Mesothelial cell of epicardium (in vitro differentiated cells): ENCODE data around the gene NDUFS8. TPM values are rescaled to one million over a fixed set of nuclear protein-coding genes. Genes with fewer than 3 reads are reported as not detected.

Experiments used
- DNase-seq, 2 experiments: peaks; one replicate each; pipeline ENCODE4 v3.0.0; 2021; ENCODE audit warnings: low spot score in 2 of 2; ENCODE audit not compliant: unreplicated experiment in 2 of 2
- H3K27ac Mint-ChIP-seq: 2 replicates; pipeline ENCODE4 v1.8.0; 2021; ENCODE audit warnings: mixed read lengths
- H3K27me3 Mint-ChIP-seq: 2 replicates; pipeline ENCODE4 v1.8.0; 2021; ENCODE audit warnings: low read depth, mixed read lengths
- H3K36me3 Mint-ChIP-seq: 2 replicates; pipeline ENCODE4 v1.8.0; 2021; ENCODE audit warnings: mixed read lengths
- H3K4me1 Mint-ChIP-seq: 2 replicates; pipeline ENCODE4 v1.8.0; 2021; ENCODE audit warnings: mixed read lengths
- H3K4me3 Mint-ChIP-seq: 2 replicates; pipeline ENCODE4 v1.8.0; 2021; ENCODE audit warnings: mild to moderate bottlenecking, moderate library complexity, mixed read lengths
- H3K9me3 Mint-ChIP-seq: 2 replicates; pipeline ENCODE4 v1.8.0; 2021; ENCODE audit warnings: mixed read lengths
- total RNA-seq: library from RNA; stranded (reverse); gene quantifications from 3 replicates; pipeline ENCODE4 v1.2.1, GENCODE V29; 2021
- TF ChIP-seq, protein P1 (sequence below): fragments of 200-600 bp; sonication (generic); IDR thresholded peaks from one replicate; pipeline ENCODE4 v1.5.0; 2021; ENCODE audit warnings: antibody characterized with exemption; ENCODE audit not compliant: unreplicated experiment

The NDUFS8 gene
- total RNA-seq, 1 donor from 2014 or later, result 132 TPM

DNA sequence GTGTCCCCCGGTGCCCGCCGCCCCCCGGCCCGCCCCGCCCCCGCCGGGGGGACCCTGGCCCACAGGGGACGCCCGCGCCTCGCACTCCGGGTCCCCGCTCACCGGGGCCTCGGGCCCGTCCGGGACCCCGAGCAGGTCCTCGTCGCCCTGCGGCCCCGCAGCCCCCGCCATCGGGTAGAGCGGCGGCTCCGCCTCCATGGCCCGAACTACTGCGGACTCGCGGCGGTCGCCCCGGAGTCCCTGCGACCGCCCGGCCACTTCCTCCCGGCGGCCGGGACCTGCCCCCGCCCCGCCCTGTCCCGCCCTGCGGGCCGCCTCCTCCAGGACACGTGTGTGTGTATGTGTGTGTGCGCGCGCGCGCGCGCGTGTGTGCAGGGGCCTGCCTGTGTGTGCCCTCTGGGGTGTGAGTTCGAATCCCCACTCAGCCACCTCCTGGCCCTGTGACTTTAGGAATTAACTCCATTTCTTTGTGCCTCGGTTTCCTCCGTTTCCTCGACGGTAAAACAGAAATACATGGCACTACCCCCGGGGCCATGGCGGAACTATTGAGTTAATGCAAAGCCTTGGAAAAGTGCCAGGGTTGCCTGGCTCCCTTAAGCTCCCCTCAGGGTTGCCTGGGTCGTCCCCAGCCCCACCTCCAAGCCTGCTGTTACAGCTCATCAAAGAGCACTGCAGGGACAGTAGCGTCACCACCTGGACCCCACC lies 26.5 kb upstream of the NDUFS8 start, which contains the start of gene UNC93B1:
Gene UNC93B1, minus strand, starts transcription at position 252 of the 705 bp plus-strand sequence. Its CDS starts 54 bp downstream, at position 198.
- H3K27ac Mint-ChIP-seq, result peak within 1 kb of the TSS; percentile 53
- H3K9me3 Mint-ChIP-seq, result no peaks in the 10 kb centered on the region
- TF ChIP-seq, protein P1, sequence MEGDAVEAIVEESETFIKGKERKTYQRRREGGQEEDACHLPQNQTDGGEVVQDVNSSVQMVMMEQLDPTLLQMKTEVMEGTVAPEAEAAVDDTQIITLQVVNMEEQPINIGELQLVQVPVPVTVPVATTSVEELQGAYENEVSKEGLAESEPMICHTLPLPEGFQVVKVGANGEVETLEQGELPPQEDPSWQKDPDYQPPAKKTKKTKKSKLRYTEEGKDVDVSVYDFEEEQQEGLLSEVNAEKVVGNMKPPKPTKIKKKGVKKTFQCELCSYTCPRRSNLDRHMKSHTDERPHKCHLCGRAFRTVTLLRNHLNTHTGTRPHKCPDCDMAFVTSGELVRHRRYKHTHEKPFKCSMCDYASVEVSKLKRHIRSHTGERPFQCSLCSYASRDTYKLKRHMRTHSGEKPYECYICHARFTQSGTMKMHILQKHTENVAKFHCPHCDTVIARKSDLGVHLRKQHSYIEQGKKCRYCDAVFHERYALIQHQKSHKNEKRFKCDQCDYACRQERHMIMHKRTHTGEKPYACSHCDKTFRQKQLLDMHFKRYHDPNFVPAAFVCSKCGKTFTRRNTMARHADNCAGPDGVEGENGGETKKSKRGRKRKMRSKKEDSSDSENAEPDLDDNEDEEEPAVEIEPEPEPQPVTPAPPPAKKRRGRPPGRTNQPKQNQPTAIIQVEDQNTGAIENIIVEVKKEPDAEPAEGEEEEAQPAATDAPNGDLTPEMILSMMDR, result no peak
- peaks cover 9% of the 10 kb centered on the region for H3K27me3 Mint-ChIP-seq
- H3K4me1 Mint-ChIP-seq, result peaks cover 16% of the 10 kb centered on the region
- peak within 1 kb of the TSS; percentile 71 for H3K4me3 Mint-ChIP-seq
- no peaks in the 10 kb centered on the region for H3K36me3 Mint-ChIP-seq
- no peak for DNase-seq

DNA sequence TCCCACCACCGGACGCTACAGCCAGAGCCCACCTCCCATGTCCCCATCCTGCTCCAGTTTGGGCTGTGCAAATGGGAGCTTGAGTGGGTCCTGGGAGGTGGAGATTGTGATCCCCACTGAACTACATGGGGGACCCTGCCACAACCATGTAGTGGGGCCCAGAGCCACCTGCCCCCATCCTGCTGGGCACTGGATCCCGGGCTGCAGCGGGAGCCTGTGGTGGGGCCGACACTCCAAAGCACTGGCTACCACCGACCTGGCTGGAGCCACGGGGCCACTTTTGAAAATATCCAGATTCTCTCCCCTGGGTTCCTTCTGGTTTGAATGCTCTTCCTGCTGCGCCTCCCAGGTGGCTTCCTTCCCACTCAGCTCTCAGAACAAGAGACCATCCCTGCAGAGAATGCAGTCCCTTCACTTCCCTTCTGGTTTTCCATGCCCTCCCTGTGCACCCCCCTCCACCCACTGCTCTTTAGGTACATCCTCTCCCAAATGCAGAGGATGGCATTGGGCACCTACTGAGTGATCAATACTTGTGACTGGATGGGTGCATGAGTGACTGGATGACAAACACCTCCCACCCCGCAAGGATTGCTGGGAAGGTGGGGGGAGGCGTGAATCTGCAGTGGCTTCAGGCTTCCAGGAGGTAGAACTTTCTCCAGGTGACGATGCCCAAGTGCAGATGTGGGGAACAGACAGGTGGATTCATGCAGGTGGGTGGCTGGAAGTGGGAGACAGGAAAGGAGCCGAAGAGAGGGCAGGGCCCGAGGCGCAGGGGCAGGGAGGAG lies 25.7 kb upstream of the NDUFS8 start:
- Mint-ChIP-seq H3K9me3 (no peaks in the 10 kb centered on the region), H3K36me3 (no peaks in the 10 kb centered on the region), H3K27me3 (peaks cover 9% of the 10 kb centered on the region), H3K4me3 (peak overlapping the region; percentile 71), H3K4me1 (peaks cover 23% of the 10 kb centered on the region), H3K27ac (no peak overlapping the region)
- DNase-seq, result no peak
- TF ChIP-seq, protein P1, result no peak

DNA sequence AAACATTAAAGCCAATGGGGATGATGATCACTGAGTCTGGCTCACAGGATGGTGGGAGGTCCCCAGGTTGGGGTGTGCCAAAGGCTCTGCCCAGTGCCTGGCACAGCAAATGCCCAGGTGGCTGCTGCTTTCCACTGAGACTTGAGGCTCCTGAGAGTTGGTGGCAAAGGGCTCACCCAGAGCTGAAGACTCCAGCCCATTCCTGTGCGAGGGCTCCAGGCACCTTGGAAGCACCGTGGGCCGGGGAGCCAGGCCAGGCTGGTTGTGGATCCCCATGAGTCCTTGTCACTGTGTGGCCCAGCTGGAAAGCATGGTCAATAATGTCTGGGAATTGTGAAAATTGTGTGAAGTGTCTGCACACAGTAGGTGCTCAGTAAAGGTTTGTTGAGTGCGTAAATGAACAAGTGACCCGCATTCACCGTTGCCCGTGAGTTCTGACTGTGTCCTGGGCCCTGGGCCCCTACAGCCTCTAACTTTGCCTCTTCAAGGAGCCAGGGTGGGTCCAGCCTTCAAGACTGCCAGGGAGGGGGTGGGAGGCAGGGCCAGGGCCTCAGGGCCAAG lies 23.8 kb upstream of the NDUFS8 start:
- Mint-ChIP-seq H3K4me1 (peaks cover 40% of the 10 kb centered on the region), H3K27me3 (peaks cover 9% of the 10 kb centered on the region), H3K27ac (no peak overlapping the region), H3K9me3 (no peaks in the 10 kb centered on the region), H3K36me3 (no peaks in the 10 kb centered on the region), H3K4me3 (no peak overlapping the region)
- no peak for DNase-seq
- TF ChIP-seq, protein P1, result no peak

GRCh38 chr11:68007498-68008380 lies 22.7 kb upstream of the NDUFS8 start:
- H3K4me3 Mint-ChIP-seq, result no peak overlapping the region
- no peaks in the 10 kb centered on the region for H3K36me3 Mint-ChIP-seq
- DNase-seq, result no peak
- peaks cover 39% of the 10 kb centered on the region for H3K4me1 Mint-ChIP-seq
- no peaks in the 10 kb centered on the region for H3K9me3 Mint-ChIP-seq
- H3K27me3 Mint-ChIP-seq, result peaks cover 7% of the 10 kb centered on the region
- TF ChIP-seq, protein P1, result no peak
- H3K27ac Mint-ChIP-seq, result no peak overlapping the region
